Endothelial cell (in vitro differentiated cells): ENCODE measurements around the gene ZCCHC24. TPM values are rescaled to one million over a fixed set of nuclear protein-coding genes. Genes with fewer than 3 reads are reported as not detected.

ENCODE experiments used
- DNase-seq: peaks from one replicate; pipeline ENCODE4 v3.0.0; 2021; ENCODE audit warnings: low spot score
- H3K27ac Mint-ChIP-seq: one replicate; pipeline ENCODE4 v1.8.0; 2021; ENCODE audit warnings: mixed read lengths, inconsistent platforms; ENCODE audit not compliant: unreplicated experiment
- H3K27me3 Mint-ChIP-seq: one replicate; pipeline ENCODE4 v1.8.0; 2021; ENCODE audit warnings: mild to moderate bottlenecking, moderate library complexity, mixed read lengths, inconsistent platforms; ENCODE audit not compliant: unreplicated experiment
- H3K36me3 Mint-ChIP-seq: one replicate; pipeline ENCODE4 v1.8.0; 2021; ENCODE audit warnings: mild to moderate bottlenecking, low read depth, mixed read lengths, inconsistent platforms; ENCODE audit not compliant: unreplicated experiment
- H3K4me1 Mint-ChIP-seq: one replicate; pipeline ENCODE4 v1.8.0; 2021; ENCODE audit warnings: mild to moderate bottlenecking, mixed read lengths, inconsistent platforms; ENCODE audit not compliant: unreplicated experiment
- H3K4me3 Mint-ChIP-seq: one replicate; pipeline ENCODE4 v1.8.0; 2021; ENCODE audit warnings: mild to moderate bottlenecking, mixed read lengths, inconsistent platforms; ENCODE audit not compliant: unreplicated experiment
- H3K9me3 Mint-ChIP-seq: one replicate; pipeline ENCODE4 v1.8.0; 2021; ENCODE audit warnings: mixed read lengths, inconsistent platforms; ENCODE audit not compliant: unreplicated experiment
- total RNA-seq: library from RNA; stranded (reverse); fragmentation: NEBNext Ultra II Directional; extraction: Animal tissue kit (Norgen Biotek cat#: 25700); gene quantifications from one replicate; pipeline ENCODE4 v1.2.1, GENCODE V29; 2021; ENCODE audit not compliant: unreplicated experiment
- TF ChIP-seq, protein P1 (sequence below): fragments of 200-600 bp; sonication (generic); IDR thresholded peaks from one replicate; pipeline ENCODE4 v1.5.0; 2021; ENCODE audit warnings: antibody characterized with exemption; ENCODE audit not compliant: unreplicated experiment

ZCCHC24 gene
- total RNA-seq, 1 donor from 2014 or later, result 60.0 TPM

GRCh38 chr10:79484476-79484875, 39.1 kb upstream of the ZCCHC24 start:
- no peak overlapping the region for H3K4me3 Mint-ChIP-seq

DNA sequence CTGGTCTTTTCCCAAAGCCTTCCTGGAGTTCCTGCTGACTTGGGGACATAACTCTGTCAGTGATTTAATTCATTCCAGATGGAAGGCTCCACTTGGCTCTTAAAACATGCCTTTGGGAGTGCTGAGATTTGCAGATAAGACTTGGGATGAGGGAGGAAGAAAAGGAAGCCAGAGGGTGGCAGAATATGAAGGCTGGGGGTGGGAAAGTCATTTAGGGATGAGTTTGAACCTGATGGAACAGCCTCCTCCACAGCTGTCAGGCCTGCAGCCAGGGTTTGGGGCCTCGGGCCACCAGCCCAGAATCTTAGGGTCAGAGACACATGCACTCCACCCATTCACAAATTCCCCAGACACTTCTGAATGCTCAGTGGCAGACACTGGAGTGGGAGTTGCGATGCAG, 38.5 kb upstream of the ZCCHC24 start:
- DNase-seq, result no peak
- Mint-ChIP-seq H3K4me3 (no peak overlapping the region), H3K27ac (no peak overlapping the region), H3K9me3 (no peaks in the 10 kb centered on the region), H3K27me3 (no peaks in the 10 kb centered on the region), H3K36me3 (no peaks in the 10 kb centered on the region), H3K4me1 (peaks cover 6% of the 10 kb centered on the region)
- TF ChIP-seq, protein P1, sequence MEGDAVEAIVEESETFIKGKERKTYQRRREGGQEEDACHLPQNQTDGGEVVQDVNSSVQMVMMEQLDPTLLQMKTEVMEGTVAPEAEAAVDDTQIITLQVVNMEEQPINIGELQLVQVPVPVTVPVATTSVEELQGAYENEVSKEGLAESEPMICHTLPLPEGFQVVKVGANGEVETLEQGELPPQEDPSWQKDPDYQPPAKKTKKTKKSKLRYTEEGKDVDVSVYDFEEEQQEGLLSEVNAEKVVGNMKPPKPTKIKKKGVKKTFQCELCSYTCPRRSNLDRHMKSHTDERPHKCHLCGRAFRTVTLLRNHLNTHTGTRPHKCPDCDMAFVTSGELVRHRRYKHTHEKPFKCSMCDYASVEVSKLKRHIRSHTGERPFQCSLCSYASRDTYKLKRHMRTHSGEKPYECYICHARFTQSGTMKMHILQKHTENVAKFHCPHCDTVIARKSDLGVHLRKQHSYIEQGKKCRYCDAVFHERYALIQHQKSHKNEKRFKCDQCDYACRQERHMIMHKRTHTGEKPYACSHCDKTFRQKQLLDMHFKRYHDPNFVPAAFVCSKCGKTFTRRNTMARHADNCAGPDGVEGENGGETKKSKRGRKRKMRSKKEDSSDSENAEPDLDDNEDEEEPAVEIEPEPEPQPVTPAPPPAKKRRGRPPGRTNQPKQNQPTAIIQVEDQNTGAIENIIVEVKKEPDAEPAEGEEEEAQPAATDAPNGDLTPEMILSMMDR, result no peak

More at GRCh38 chr10:79484476-79484875, 39.1 kb upstream of the ZCCHC24 start:
- H3K27me3 Mint-ChIP-seq, result no peaks in the 10 kb centered on the region
- DNase-seq, result no peak
- H3K4me1 Mint-ChIP-seq, result peaks cover 6% of the 10 kb centered on the region
- no peaks in the 10 kb centered on the region for H3K9me3 Mint-ChIP-seq
- TF ChIP-seq, protein P1, result no peak
- H3K27ac Mint-ChIP-seq, result no peak overlapping the region
- H3K36me3 Mint-ChIP-seq, result no peaks in the 10 kb centered on the region

DNA sequence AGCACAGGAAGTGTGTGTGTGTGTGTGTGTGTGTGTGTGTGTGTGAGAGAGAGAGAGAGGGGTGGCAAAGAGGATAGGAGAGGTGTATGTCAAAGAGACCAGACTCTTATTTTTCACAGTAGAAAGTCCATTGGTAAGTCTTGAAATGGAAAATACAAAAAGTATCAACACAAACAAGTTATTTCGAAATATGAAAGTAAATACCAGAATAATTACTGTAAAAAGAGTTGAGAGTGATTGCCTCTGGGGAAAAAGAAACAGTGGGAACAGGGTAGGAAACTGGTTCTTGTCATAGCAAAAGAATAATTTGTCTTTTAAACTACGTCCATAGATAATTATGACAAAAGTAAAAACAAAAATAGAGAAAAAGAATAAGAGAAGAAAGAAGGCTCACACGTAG, 37.9 kb upstream of the ZCCHC24 start:
- TF ChIP-seq, protein P1, result no peak
- no peak for DNase-seq
- H3K27ac Mint-ChIP-seq, result no peak overlapping the region
- no peaks in the 10 kb centered on the region for H3K9me3 Mint-ChIP-seq
- no peak overlapping the region for H3K4me3 Mint-ChIP-seq
- peaks cover 6% of the 10 kb centered on the region for H3K4me1 Mint-ChIP-seq
- no peaks in the 10 kb centered on the region for H3K36me3 Mint-ChIP-seq
- no peaks in the 10 kb centered on the region for H3K27me3 Mint-ChIP-seq

GRCh38 chr10:79482741-79483140, 37.3 kb upstream of the ZCCHC24 start:
- no peak for DNase-seq

GRCh38 chr10:79482304-79482703, 36.9 kb upstream of the ZCCHC24 start:
- DNase-seq, result no peak
- Mint-ChIP-seq H3K36me3 (no peaks in the 10 kb centered on the region), H3K27ac (no peak overlapping the region), H3K9me3 (no peaks in the 10 kb centered on the region), H3K4me1 (peaks cover 6% of the 10 kb centered on the region), H3K27me3 (no peaks in the 10 kb centered on the region), H3K4me3 (no peak overlapping the region)
- TF ChIP-seq, protein P1, result no peak

More at GRCh38 chr10:79482741-79483140, 37.3 kb upstream of the ZCCHC24 start:
- no peaks in the 10 kb centered on the region for H3K36me3 Mint-ChIP-seq
- peaks cover 6% of the 10 kb centered on the region for H3K4me1 Mint-ChIP-seq
- H3K9me3 Mint-ChIP-seq, result no peaks in the 10 kb centered on the region
- H3K27me3 Mint-ChIP-seq, result no peaks in the 10 kb centered on the region
- TF ChIP-seq, protein P1, result no peak
- no peak overlapping the region for H3K4me3 Mint-ChIP-seq
- no peak overlapping the region for H3K27ac Mint-ChIP-seq
